COLO829 (cell line): ENCODE measurements around the gene PSTPIP1.

ENCODE experiments used
- DNase-seq: peaks from one replicate; pipeline ENCODE4 v3.0.0; 2012; ENCODE audit warnings: low spot score

PSTPIP1 gene

GRCh38 chr15:77070180-77070494 lies 75.2 kb downstream of the PSTPIP1 start:
- no peak for DNase-seq

- DNase-seq = peak; percentile 71
These were observed 75.8 kb downstream of the PSTPIP1 start, which contains the start of gene TSPAN3 for GRCh38 chr15:77070495-77071304. Gene TSPAN3 (minus strand): TSS chr15:77071109. CDS start chr15:77070954, 155 bp downstream.

- DNase-seq = no peak
These were observed 76.6 kb downstream of the PSTPIP1 start for GRCh38 chr15:77071305-77072223.

DNA sequence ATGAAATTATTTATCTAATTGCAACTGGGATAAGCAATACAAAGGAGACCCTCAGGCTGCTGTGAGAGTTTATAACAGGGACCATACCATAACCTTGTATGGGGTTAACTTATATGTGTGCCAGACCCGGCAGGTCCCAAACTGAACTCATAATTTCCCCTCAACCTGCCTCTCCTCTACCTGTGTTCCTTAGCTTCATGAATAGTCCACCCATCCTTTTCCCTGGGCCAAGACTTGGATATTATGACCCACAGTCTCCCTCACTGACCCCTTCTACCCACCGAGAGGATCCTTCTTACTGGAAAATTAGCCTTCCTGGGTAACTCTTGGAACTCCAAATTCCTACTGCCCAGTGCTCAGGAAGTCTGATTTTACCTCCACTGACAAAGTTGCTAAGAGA lies 79.4 kb downstream of the PSTPIP1 start:
- no peak for DNase-seq

- no peak for DNase-seq
These were observed 80.6 kb downstream of the PSTPIP1 start for GRCh38 chr15:77075528-77075927.

DNA sequence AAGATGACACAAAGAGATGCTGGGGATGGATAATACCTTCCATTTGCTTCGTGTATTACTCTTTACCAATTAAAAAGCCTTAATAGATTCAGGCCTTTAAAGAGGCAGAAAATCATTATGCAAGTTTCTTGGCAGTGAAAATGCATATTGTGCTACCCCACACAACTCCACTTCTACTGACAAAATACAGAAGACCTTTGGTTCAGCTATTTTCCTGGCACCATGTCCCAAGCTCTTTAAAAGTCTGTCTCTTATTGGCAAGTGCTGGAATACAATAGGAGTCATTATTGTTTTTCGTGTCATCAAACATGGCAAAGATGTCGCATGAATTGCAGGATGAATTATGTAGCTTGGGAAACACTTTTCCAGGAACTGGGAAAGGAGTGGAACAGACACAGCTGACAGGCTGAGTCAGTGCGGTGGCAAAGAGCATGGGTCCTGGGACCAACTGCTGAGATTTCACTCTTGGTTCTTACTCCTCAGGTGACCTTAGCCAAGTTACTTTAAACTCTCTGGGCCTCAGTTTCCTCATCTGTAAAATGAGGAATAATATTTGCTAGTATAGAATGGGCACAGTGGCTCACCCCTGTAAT lies 81.5 kb downstream of the PSTPIP1 start:
- no peak for DNase-seq

DNA sequence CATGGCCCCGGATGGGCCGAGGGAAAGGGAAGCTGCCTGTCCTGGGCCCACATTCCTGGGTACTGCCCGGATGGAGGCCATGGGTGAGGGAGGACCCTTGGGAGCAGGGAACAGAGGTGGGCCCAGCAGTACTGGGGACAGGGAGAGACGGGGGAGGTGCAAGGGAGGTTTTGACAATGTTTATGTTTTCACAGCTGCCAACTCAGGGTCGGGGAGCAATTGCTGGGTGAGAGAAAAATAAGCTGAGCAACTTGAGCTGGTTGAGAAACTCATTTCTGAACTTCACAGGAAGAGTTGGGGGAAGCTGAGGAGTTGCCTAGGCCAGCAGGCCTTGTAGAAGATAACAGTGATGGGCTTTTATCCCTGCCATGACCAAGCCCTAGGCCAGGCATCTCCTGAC lies 87.0 kb downstream of the PSTPIP1 start:
- DNase-seq = no peak

- DNase-seq = no peak
These were observed 88.6 kb downstream of the PSTPIP1 start for GRCh38 chr15:77083381-77084160.

DNA sequence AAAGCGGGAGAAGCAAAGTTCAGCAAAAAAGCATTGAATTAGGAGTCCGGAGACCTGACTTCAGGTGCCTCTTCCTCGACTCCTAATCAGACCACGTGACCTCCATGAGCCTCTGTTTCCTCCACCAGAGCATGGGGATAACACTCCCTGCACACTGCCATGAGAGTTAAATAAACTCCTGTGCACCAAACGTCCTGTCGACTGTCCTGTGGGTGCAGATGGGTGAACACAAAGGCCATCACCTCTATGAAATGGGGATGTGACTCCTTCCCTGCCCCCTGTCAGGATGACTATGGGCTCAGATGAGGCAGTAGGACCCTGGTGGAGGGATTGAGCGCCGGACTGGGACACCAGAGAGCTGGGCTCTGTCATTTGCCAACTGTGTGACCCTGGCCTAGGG lies 89.5 kb downstream of the PSTPIP1 start:
- no peak for DNase-seq

GRCh38 chr15:77085297-77085696 lies 90.4 kb downstream of the PSTPIP1 start:
- no peak for DNase-seq
